Osteocyte (in vitro differentiated cells): ENCODE results near the gene BRAF. TPM values are rescaled to one million over a fixed set of nuclear protein-coding genes. Genes with fewer than 3 reads are reported as not detected.
A peak's percentile ranks its signal among the peaks of the same experiment; 100 is the strongest.

ENCODE experiments used
- DNase-seq: peaks from one replicate; pipeline ENCODE4 v3.0.0; 2021; ENCODE audit warnings: mixed read lengths; ENCODE audit not compliant: unreplicated experiment; ENCODE audit errors: extremely low spot score
- H3K27ac Mint-ChIP-seq: one replicate; pipeline ENCODE4 v1.8.0; 2021; ENCODE audit warnings: mild to moderate bottlenecking, mixed read lengths; ENCODE audit not compliant: unreplicated experiment
- H3K27me3 Mint-ChIP-seq: one replicate; pipeline ENCODE4 v1.8.0; 2021; ENCODE audit warnings: mixed read lengths; ENCODE audit not compliant: unreplicated experiment
- H3K36me3 Mint-ChIP-seq: one replicate; pipeline ENCODE4 v1.8.0; 2021; ENCODE audit warnings: mixed read lengths; ENCODE audit not compliant: unreplicated experiment
- H3K4me1 Mint-ChIP-seq: one replicate; pipeline ENCODE4 v1.8.0; 2021; ENCODE audit warnings: mixed read lengths; ENCODE audit not compliant: unreplicated experiment
- H3K4me3 Mint-ChIP-seq: one replicate; pipeline ENCODE4 v1.8.0; 2021; ENCODE audit warnings: mild to moderate bottlenecking, moderate library complexity, mixed read lengths; ENCODE audit not compliant: unreplicated experiment
- H3K9me3 Mint-ChIP-seq: one replicate; pipeline ENCODE4 v1.8.0; 2021; ENCODE audit warnings: mixed read lengths; ENCODE audit not compliant: unreplicated experiment
- CTCF ChIP-seq: fragments of 200-600 bp; sonication (generic); IDR thresholded peaks from 2 replicates; pipeline ENCODE4 v1.5.0; 2021; ENCODE audit warnings: antibody characterized with exemption, mild to moderate bottlenecking, moderate library complexity
- total RNA-seq: library from RNA; stranded (reverse); gene quantifications from 2 replicates; pipeline ENCODE4 v1.2.1, GENCODE V29; 2021

Gene BRAF
- total RNA-seq, 1 donor from 2014 or later = 25.8 TPM

GRCh38 chr7:140688341-140688740, 236.4 kb downstream of the BRAF start:
- H3K27me3 Mint-ChIP-seq = no peaks in the 10 kb centered on the region
- TF ChIP-seq CTCF = no peak
- H3K4me1 Mint-ChIP-seq = peaks cover 5% of the 10 kb centered on the region
- H3K36me3 Mint-ChIP-seq = peaks cover 29% of the 10 kb centered on the region
- no peak overlapping the region for H3K4me3 Mint-ChIP-seq
- no peak overlapping the region for H3K27ac Mint-ChIP-seq
- peak; percentile 57 for DNase-seq
- no peaks in the 10 kb centered on the region for H3K9me3 Mint-ChIP-seq

DNA sequence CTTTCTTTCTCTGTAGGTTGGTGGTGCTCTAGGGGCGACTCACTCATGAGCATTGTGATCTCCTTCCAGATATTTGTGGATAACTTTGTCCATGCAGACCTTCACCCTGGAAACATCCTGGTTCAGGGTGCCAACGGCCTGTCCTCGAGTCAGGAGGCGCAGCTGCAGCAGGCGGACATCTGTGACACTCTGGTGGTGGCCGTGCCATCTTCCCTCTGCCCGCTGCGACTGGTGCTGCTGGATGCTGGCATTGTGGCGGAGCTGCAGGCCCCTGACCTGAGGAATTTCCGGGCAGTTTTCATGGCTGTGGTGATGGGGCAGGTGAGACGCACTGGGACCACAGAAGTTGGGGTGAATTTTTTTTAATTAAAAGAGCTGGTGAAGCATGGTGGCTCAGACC, 237.8 kb downstream of the BRAF start:
- Mint-ChIP-seq H3K4me3 (no peak overlapping the region), H3K27me3 (no peaks in the 10 kb centered on the region), H3K4me1 (peaks cover 5% of the 10 kb centered on the region), H3K36me3 (peaks cover 26% of the 10 kb centered on the region), H3K27ac (no peak overlapping the region), H3K9me3 (no peaks in the 10 kb centered on the region)
- TF ChIP-seq CTCF = no peak
- peak; percentile 63 for DNase-seq

DNA sequence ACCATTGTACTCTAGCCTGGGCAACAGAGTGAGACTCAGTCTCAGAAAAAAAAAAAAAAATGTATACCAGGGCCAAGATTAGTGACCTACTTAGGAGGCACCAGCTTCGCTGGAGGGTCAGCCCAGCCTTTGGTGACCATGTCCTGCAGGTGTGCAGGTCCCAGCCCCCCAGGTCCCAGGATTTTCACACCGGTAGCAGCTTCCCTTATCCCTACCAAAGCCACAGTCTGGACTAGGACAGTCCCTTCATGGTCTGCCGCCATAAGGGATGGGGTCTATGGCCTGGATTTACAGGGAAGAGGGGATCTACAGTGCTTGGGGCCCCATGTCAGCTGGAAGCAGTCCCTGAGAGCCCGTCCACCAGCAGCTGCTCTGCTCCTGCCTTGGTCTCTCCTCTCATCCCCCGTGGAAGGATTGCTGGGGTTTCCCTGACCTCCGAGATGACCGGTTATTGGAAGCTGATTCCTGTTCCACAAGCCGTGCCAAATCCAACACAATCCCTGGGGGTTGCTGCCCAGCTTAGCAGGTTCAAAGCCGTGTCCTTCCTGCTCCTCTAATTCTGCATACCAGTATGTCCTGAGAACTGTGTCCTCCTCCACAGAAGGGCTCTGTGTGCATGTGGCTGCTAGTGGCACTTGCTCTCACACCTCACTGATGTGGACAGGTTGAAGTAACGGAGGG, 239.2 kb downstream of the BRAF start:
- Mint-ChIP-seq H3K27ac (no peak overlapping the region), H3K9me3 (no peaks in the 10 kb centered on the region), H3K27me3 (no peaks in the 10 kb centered on the region), H3K36me3 (peaks cover 25% of the 10 kb centered on the region), H3K4me1 (peaks cover 5% of the 10 kb centered on the region), H3K4me3 (no peak overlapping the region)
- DNase-seq = peak; percentile 57
- no peak for TF ChIP-seq CTCF

DNA sequence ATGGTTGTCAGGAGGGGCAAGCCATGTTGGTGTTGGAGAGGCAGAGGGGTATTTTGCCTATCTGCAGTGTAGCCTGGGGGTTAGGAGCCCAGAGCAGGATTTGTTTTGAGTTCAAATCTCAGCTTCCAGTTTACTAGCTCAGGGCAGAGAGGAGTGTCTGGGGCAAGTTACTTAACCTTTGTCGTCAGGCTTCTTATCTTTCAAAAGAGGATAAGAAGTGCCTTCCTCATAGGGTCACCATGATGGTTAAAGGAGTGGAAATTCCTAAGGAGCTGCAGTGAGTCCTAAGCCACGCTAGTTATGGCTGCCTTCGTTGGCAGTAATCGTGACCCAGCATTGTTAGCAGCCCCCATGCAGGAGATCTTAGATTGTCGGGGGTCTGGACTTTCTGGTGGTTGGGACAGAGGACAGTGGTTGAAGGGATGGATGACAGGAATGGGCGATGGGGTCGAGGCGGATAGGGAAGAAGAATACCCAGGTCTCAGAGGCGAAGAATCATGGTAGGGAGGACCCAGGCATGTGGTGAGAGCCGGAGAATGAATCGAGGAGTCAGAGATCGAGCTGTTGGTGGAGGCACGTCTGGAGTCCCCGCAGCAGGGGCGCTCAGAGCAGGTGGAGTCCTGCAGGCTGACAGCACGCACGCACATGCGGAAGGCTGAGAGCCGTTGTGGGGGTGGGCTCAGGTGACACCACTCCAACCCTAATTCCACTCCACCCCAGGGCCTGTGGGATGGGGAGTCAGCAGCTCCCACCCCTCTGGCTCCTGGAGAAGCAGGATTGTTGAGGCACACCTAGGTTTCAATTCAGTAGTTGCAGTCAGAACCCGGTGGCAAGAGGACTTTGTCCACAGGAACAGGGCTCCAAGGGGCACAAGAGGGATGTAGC, 240.4 kb downstream of the BRAF start:
- Mint-ChIP-seq H3K4me3 (no peak overlapping the region), H3K27ac (no peak overlapping the region), H3K4me1 (peaks cover 5% of the 10 kb centered on the region)

More for the DNA sequence above, 240.4 kb downstream of the BRAF start:
- no peak for TF ChIP-seq CTCF
- Mint-ChIP-seq H3K27me3 (no peaks in the 10 kb centered on the region), H3K9me3 (no peaks in the 10 kb centered on the region), H3K36me3 (peaks cover 26% of the 10 kb centered on the region)
- DNase-seq = peak; percentile 81
